HEK293 (cell line): ENCODE data around the gene LAMA1.

Source experiments
- CTCF ChIP-seq: fragments of 450-650 bp; formaldehyde crosslinking; IDR thresholded peaks from 2 replicates; pipeline ENCODE4 v1.5.1; 2016; ENCODE audit warnings: missing biosample characterization, missing genetic modification characterization
- HOXA7 ChIP-seq: sonication (generic); formaldehyde crosslinking; IDR thresholded peaks from 2 replicates; pipeline ENCODE4 v1.8.1; 2022; ENCODE audit warnings: missing genetic modification reagents, borderline replicate concordance
- HOXC10 ChIP-seq: sonication (generic); formaldehyde crosslinking; IDR thresholded peaks from 2 replicates; pipeline ENCODE4 v1.8.1; 2023; ENCODE audit warnings: mild to moderate bottlenecking, missing genetic modification reagents
- KLF1 ChIP-seq: fragments of 450-650 bp; formaldehyde crosslinking; IDR thresholded peaks from 2 replicates; pipeline ENCODE4 v1.5.1; 2016; ENCODE audit warnings: missing biosample characterization, missing genetic modification characterization
- REST ChIP-seq: fragments of 450-650 bp; formaldehyde crosslinking; IDR thresholded peaks from 2 replicates; pipeline ENCODE4 v1.5.1; 2016; ENCODE audit warnings: missing biosample characterization, missing genetic modification characterization
- ZBTB49 ChIP-seq: fragments of 450-650 bp; formaldehyde crosslinking; IDR thresholded peaks from 2 replicates; pipeline ENCODE4 v1.5.1; 2016; ENCODE audit warnings: missing biosample characterization, missing genetic modification characterization, low read depth
- ZEB2 ChIP-seq: fragments of 450-650 bp; formaldehyde crosslinking; IDR thresholded peaks from 2 replicates; pipeline ENCODE4 v1.5.1; 2016; ENCODE audit warnings: missing biosample characterization, missing genetic modification characterization
- ZNF248 ChIP-seq: fragments of 450-650 bp; formaldehyde crosslinking; IDR thresholded peaks from 2 replicates; pipeline ENCODE4 v1.5.1; 2017; ENCODE audit warnings: missing biosample characterization, missing genetic modification characterization
- ZNF302 ChIP-seq: fragments of 450-650 bp; formaldehyde crosslinking; IDR thresholded peaks from 2 replicates; pipeline ENCODE4 v1.5.1; 2016; ENCODE audit warnings: missing biosample characterization, missing genetic modification characterization, low read depth
- ZNF449 ChIP-seq: fragments of 450-650 bp; formaldehyde crosslinking; IDR thresholded peaks from 2 replicates; pipeline ENCODE4 v1.5.1; 2017; ENCODE audit warnings: missing biosample characterization, mild to moderate bottlenecking, missing genetic modification characterization, moderate library complexity
- ZNF624 ChIP-seq: fragments of 450-650 bp; formaldehyde crosslinking; IDR thresholded peaks from 2 replicates; pipeline ENCODE4 v1.5.1; 2017; ENCODE audit warnings: missing biosample characterization, missing genetic modification characterization
- ZNF639 ChIP-seq: fragments of 450-650 bp; formaldehyde crosslinking; IDR thresholded peaks from 2 replicates; pipeline ENCODE4 v1.5.1; 2016; ENCODE audit warnings: missing biosample characterization, missing genetic modification characterization
- ZSCAN16 ChIP-seq: fragments of 450-650 bp; formaldehyde crosslinking; IDR thresholded peaks from 2 replicates; pipeline ENCODE4 v1.5.1; 2016; ENCODE audit warnings: missing biosample characterization, missing genetic modification characterization
- ZXDB ChIP-seq: fragments of 450-650 bp; formaldehyde crosslinking; IDR thresholded peaks from 2 replicates; pipeline ENCODE4 v1.5.1; 2016; ENCODE audit warnings: missing biosample characterization, missing genetic modification characterization

- TF ChIP-seq HOXA7 (CRISPR knock-in tag) (no peak), ZXDB (tag by site-specific recombination) (no peak), CTCF (tag by site-specific recombination) (no peak), ZNF624 (no peak), ZSCAN16 (tag by site-specific recombination) (no peak), REST (tag by site-specific recombination) (no peak), ZNF639 (tag by site-specific recombination) (no peak), ZEB2 (tag by site-specific recombination) (no peak), ZBTB49 (tag by site-specific recombination) (no peak), ZNF449 (tag by site-specific recombination) (no peak), KLF1 (tag by site-specific recombination) (no peak), ZNF302 (tag by site-specific recombination) (no peak), HOXC10 (CRISPR knock-in tag) (no peak), ZNF248 (tag by site-specific recombination) (no peak)
These were observed 1.4 kb downstream of the LAMA1 start for GRCh38 chr18:7116001-7116730.
